GM21619 (cell line): ENCODE measurements around the gene FNBP1L.

Experiments
- ATAC-seq: cut with Tn5 transposase; IDR thresholded peaks from one replicate; pipeline ENCODE4 v1.9.1; 2021; ENCODE audit not compliant: unreplicated experiment

FNBP1L gene

GRCh38 chr1:93567255-93567918 lies 119.5 kb downstream of the FNBP1L start:
- ATAC-seq = no peak

DNA sequence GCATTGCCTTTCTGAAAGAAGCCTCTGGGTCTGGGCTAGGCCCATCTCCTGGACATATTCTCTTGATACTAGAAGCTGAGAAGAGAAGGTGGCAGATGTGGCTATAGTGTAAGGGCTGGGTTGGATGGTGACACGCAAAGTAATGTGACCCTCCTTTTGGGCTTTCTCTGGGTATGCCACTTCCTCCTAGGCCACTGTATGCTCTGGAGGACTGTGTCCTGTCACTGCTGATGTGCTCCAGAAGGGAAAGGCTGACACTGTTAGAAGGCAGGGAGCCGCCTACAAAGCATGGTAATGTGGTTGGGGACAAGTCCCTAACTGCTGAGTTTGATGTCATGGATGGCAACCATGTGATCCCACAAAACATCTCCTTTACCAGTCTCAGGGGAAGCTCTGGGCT lies 121.6 kb downstream of the FNBP1L start:
- no peak for ATAC-seq

DNA sequence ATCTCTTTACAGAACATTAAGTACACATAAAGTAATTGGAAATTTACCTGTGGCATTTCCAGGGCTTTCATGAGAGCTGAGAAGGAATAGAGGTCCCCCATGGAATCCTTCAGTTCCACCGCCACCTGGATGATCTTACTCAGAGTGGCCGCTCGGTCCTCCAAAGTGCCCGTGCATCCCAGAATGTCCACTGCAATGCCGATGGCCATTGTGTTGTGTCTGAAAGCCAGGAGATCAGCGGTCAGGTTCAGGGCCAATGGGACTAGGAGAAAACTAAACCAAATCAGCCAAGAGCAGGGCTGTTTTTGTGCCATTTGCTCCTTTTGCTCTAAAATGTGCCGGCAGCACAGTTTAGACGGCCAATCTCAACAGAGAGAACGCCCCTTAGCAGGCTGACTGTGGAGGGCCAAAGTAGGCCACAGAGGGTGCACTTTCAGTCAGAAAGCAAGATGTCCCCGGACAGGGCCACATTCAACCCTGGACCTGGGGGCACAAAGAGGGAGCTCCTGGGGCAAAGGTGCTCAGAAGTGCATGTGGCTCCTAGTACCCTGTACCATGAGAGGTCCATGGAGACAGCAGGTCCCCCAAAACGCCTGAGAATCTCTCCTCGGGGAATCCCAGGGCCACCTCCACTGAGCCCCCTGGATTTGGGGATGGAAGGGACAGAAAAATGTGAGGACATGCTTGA lies 123.8 kb downstream of the FNBP1L start:
- ATAC-seq = no peak

DNA sequence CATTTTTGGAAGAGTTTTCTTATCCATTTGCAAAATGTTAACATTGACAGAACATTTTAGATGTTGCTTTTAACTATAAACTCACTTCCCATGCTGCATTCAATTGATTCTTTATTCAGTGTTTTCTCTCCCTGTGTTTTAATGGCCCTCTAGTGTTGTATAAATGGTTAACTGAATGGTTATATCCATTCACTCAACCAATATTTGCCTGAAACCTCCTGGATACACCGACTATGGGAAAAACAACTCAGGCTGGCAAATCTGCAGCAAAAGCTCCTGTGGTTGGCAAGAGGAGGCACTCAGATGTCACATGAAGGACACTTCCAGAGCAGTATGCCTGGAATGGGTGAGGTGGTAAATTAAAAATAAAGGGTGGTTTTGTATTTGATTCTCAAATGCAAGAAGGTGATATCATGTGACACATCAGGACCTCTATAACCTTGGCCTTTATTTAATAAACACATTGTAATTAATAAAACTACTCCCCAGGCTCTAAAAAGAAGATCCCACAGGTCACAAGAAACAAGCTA lies 126.1 kb downstream of the FNBP1L start:
- no peak for ATAC-seq

DNA sequence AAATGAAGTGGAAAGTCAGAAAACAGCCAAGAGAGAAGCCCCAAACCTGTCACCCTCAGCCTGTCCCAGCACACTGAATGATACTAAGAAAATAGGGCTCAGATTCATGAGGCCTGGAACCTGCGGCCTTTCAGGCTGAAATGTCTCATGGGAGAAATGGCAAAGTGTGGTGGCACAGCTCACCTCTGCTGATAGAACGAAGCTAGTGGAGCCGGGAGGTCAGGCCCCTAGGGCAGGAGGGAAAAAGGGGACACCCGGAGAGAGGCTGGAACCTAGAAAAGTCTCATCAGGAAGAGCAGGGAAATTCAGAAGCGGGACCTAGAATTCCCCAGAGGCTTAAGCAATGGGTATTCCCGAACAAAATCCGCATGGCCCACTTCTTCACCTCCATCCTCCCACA lies 126.6 kb downstream of the FNBP1L start:
- no peak for ATAC-seq

DNA sequence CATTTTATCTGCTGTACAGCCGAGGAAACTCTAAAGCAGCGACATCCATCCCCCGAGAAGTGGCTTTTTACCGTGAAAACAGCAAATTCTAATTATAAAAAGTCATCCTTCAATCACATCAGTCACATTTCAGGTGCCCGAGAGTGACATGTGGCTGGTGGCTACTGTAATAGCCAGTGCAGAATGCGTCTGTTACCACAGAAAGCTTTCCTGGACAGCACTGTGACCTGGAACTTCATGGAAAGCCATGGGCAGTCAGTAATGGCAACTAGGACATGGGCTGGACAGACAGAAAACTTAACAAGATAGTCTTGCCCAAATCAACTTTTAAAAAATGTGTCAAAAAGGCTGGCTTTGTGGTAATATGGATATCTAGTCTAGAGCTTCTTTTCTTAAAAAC lies 127.1 kb downstream of the FNBP1L start:
- ATAC-seq = no peak

DNA sequence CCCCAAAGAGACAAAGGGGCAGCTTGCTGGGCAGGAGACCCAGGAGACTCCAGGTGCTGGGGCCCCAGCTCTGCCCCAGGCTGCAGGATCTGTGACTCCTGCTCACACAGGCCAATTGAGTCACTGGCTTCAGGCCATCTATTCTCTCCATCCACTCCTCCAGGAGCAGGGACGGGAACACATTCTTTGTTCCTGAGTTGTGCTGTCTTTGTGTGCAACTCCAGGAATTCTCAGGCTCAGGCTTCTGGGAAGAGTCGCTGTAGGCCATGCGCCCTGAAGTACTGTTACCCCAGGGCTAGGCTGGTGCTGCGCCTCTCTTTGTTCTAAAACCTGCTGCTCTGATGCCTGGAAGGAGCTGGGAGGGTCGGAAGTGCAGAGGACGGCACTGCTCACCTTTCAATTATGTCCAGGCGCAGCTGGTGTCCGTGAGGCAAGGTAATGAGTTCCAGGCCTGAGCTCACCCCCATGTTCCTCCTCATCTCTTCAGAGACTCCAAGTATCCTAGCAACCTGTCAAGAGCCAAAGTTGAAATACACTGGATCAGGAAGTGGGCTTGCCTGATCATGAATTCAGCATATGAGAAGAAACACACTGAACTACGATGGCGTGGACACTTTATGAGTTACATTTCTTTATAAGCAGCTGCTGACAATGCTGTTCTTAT lies 127.8 kb downstream of the FNBP1L start:
- ATAC-seq = no peak

DNA sequence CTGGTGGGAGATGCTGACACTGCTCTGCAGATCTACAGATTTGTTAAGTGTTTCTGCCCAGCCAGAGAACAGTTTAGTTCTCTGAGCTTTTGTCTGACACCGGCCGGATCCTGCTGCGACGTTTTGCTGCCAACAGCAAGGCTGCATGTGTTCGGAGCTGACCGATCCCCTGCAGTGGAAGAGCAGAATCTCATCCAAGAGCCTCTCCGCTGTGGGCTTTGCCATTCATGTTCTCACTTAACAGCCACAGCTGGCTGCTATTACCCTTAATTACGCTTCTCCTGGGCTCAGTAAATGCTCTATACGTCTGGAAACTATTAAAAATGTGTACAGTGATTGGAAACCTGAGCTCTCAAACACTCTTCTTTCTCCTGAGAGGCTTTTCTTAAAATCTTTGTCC lies 128.4 kb downstream of the FNBP1L start:
- no peak for ATAC-seq

GRCh38 chr1:93576746-93577145 lies 128.8 kb downstream of the FNBP1L start:
- no peak for ATAC-seq

GRCh38 chr1:93577536-93578432 lies 129.9 kb downstream of the FNBP1L start:
- ATAC-seq = no peak

DNA sequence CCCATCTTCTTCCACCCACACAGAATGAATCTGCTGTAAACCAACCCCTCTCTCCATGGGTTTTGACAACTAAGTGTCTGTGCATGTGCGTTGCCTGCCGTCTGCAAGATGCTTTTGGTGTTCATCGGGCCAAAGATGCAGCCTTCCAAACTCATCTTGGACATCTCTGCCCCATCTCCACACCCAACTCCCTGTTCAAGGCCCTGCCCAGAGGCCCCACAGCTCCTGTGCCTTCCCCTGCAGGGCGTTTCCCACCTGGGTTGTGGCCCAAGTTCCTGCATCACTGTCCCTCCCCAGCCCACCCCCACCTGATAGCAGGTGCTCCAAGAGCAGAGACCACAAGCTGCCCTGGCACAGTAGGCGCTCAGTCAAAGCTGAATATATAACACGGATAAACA lies 130.5 kb downstream of the FNBP1L start:
- ATAC-seq = no peak

- no peak for ATAC-seq
Observed at GRCh38 chr1:93578911-93579825, 131.2 kb downstream of the FNBP1L start.

- ATAC-seq = no peak
Observed at GRCh38 chr1:93579891-93580290, 132.0 kb downstream of the FNBP1L start.

GRCh38 chr1:93581917-93582850 lies 134.3 kb downstream of the FNBP1L start:
- no peak for ATAC-seq

DNA sequence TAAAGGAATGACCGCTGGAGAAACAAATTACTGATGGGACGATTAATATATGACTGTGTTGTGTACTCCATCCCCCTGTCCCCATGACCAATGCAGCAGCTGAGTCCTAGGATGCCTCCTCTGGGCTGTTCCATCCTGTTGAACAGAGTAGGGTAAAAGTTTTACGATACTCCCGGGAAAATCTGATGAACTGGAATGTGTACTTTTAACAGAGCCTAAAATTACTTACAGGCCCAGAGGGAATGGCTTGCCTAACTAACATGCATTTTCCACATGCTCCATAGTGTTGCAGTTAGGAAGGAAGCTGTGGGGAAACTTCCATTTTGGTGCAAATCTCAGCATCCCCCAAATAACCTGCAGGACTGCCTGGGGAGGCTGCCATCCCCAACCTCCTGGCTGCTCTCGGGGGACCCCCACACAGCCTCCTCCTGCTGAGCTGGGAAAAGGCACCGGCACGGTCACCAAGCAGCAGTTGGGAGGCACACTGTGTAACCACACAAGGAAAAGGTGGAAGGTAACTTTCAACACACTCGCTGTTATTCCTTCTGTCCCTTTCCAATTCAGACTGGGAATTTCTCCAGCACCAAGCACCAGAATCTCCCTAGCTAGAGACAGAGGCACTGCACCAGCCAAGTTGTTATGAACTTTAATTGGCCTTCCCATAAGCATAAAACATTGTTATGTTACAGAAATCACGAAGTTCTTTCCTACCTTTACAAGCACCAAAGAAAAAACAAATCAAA lies 136.5 kb downstream of the FNBP1L start:
- ATAC-seq = no peak

DNA sequence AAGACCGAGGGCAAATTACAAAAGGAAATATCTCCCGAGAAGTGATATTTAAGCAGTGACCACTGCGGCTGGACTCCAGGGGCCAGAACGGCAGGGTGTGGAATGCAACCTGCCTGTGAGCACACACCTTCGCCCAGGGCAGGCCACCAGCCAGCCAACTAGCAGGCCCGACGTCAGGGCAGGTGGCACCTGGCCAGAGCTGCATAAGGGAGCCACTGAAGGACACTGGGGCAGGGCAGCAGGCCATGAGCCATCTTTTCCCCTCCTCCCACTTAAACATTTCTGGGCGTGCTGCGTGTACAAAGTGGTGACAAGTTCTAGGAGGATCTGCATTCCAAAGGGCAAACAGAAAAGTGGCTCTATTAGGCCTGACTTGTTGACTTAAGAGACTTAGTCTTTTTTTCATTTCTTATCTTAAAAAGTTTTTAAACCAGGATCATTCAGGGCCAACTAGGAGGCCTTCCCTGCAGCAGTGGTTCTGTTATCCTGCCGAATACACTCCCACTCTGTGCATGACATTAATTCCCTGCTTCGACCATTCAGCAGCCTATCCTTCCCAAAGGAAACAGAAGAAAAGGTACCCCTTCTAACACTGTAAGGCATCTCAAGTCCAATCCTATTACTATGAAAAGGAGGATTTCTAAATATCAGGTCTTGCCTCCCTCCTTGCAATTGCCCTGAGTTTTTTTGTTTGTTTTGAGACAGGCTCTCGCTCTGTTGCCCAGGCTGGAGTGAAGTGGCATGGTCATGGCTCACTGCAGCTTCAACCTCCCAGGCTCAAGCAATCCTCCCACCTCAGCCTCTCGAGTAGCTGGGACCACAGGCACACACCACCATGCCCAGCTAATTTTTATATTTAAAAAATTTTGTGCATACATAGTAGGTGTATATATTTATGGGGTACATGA lies 137.4 kb downstream of the FNBP1L start:
- no peak for ATAC-seq

- no peak for ATAC-seq
Observed at GRCh38 chr1:93587354-93587753, 139.4 kb downstream of the FNBP1L start.
